ENCODE results near the gene CACNG7. TPM values are rescaled to one million over a fixed set of nuclear protein-coding genes. Genes with fewer than 3 reads are reported as not detected.
"Not testable (repeated sequence)": the region's sequence is repeated elsewhere in the genome, so short reads cannot be mapped to it uniquely, and the experiment has no call there.

Gene CACNG7
- total RNA-seq, 3 donors from 2014 or later, result not detected

GRCh38 chr19:53867225-53868090 lies 41.6 kb upstream of the CACNG7 start, which contains the start of gene MYADM:
Gene MYADM (plus strand): TSS chr19:53867883. CDS start chr19:53873530, 5,647 bp downstream.
- Histone ChIP-seq H3K27ac (peak within 1 kb of the TSS; percentile 95 to 100), H3K36me3 (no peaks in the 10 kb centered on the region)
- intact Hi-C loops (cut with DNase I; ENCODE audit: low total_unique reads), result no loop called here

GRCh38 chr19:53868091-53868891 lies 40.8 kb upstream of the CACNG7 start:
- Histone ChIP-seq H3K4me3 (peak overlapping the region; percentile 91 to 93 (median 93)), H3K9me3 (no peaks in the 10 kb centered on the region), H3K27ac (peak overlapping the region; percentile 95 to 100), H3K4me1 (peaks cover 0 to 9% of the 10 kb centered on the region in 2 donors), H3K36me3 (no peaks in the 10 kb centered on the region), H3K27me3 (no peaks in the 10 kb centered on the region)
- DNase-seq (ENCODE audit: low spot score in 2 of 2), result peak; percentile 66 to 76
- TF ChIP-seq POLR2AphosphoS5 (IDR thresholded peaks at IDR 0.05) (no peak), POLR2A (IDR thresholded peaks at IDR 0.05) (no peak), CTCF (IDR thresholded peaks at IDR 0.05) (no peak)
- intact Hi-C loops (cut with DNase I; ENCODE audit: low total_unique reads), result no loop called here

More at GRCh38 chr19:53867225-53868090, 41.6 kb upstream of the CACNG7 start, which contains the start of gene MYADM:
- no peaks in the 10 kb centered on the region for H3K27me3 ChIP-seq
- H3K4me1 ChIP-seq, result peaks cover 0 to 9% of the 10 kb centered on the region in 2 donors
- TF ChIP-seq POLR2A (IDR thresholded peaks at IDR 0.05) (peak; percentile 67), POLR2AphosphoS5 (IDR thresholded peaks at IDR 0.05) (peak; percentile 83 to 87 (median 83)), CTCF (IDR thresholded peaks at IDR 0.05) (no peak)
- no peaks in the 10 kb centered on the region for H3K9me3 ChIP-seq
- DNase-seq (ENCODE audit: low spot score in 2 of 2), result peak; percentile 99
- peak within 1 kb of the TSS; percentile 91 to 93 (median 93) for H3K4me3 ChIP-seq

GRCh38 chr19:53868892-53869804 lies 39.9 kb upstream of the CACNG7 start:
- H3K9me3 ChIP-seq, result no peaks in the 10 kb centered on the region
- peak overlapping the region; percentile 95 to 100 for H3K27ac ChIP-seq
- no peaks in the 10 kb centered on the region for H3K27me3 ChIP-seq
- H3K4me1 ChIP-seq, result peaks cover 0 to 9% of the 10 kb centered on the region in 2 donors
- peak overlapping the region; percentile 91 to 93 (median 93) for H3K4me3 ChIP-seq
- DNase-seq (ENCODE audit: low spot score in 2 of 2), result peak; percentile 91 to 93
- intact Hi-C loops (cut with DNase I; ENCODE audit: low total_unique reads), result no loop called here
- TF ChIP-seq POLR2A (IDR thresholded peaks at IDR 0.05) (peak; percentile 56), CTCF (IDR thresholded peaks at IDR 0.05) (peak; percentile 56 to 72 (median 69)), POLR2AphosphoS5 (IDR thresholded peaks at IDR 0.05) (peak; percentile 63 to 80 (median 65))
- peaks cover 8% of the 10 kb centered on the region for H3K36me3 ChIP-seq

GRCh38 chr19:53869805-53870484 lies 39.1 kb upstream of the CACNG7 start:
- H3K36me3 ChIP-seq, result peaks cover 11% of the 10 kb centered on the region
- not testable (repeated sequence) for H3K4me1 ChIP-seq; DNase-seq (ENCODE audit: low spot score in 2 of 2); H3K27me3 ChIP-seq; H3K9me3 ChIP-seq
- peak overlapping the region; percentile 91 to 93 (median 93) for H3K4me3 ChIP-seq
- intact Hi-C loops (cut with DNase I; ENCODE audit: low total_unique reads), result loop anchor here (10.0 kb wide), 1 partner anchor 245 kb away; the partner anchor contains the start of genes PRPF31 and TFPT
- H3K27ac ChIP-seq, result peak overlapping the region; percentile 95 to 100
